ENCODE measurements around the gene PDZRN4. TPM values are rescaled to one million over a fixed set of nuclear protein-coding genes. Genes with fewer than 3 reads are reported as not detected.
A peak's percentile ranks its signal among the peaks of the same experiment; 100 is the strongest.

PDZRN4 gene
- total RNA-seq, 1 donor from 2014 or later = 0.75 TPM

- no peak for TF ChIP-seq CTCF (IDR thresholded peaks at IDR 0.05)
- Histone ChIP-seq H3K9me3 (no peaks in the 10 kb centered on the region), H3K27ac (no peak overlapping the region), H3K27me3 (no peaks in the 10 kb centered on the region), H3K36me3 (no peaks in the 10 kb centered on the region), H3K4me1 (peaks cover 7% of the 10 kb centered on the region), H3K4me3 (no peak overlapping the region)
- no peak for ATAC-seq
- intact Hi-C loops (cut with DNase I) = no loop called here
- no peak for DNase-seq
Observed at GRCh38 chr12:41511247-41511646, 323.1 kb downstream of the PDZRN4 start.

- Histone ChIP-seq H3K9me3 (no peaks in the 10 kb centered on the region), H3K36me3 (no peaks in the 10 kb centered on the region), H3K4me3 (no peak overlapping the region), H3K4me1 (peaks cover 7% of the 10 kb centered on the region), H3K27ac (no peak overlapping the region), H3K27me3 (no peaks in the 10 kb centered on the region)
- no peak for TF ChIP-seq CTCF (IDR thresholded peaks at IDR 0.05)
- intact Hi-C loops (cut with DNase I) = no loop called here
- peak; percentile 82 for ATAC-seq
- DNase-seq = no peak
Observed at GRCh38 chr12:41512497-41512896, 324.4 kb downstream of the PDZRN4 start.

GRCh38 chr12:41514021-41514777 is 326.1 kb downstream of the PDZRN4 start:
- H3K4me1 ChIP-seq = peaks cover 7% of the 10 kb centered on the region
- no peaks in the 10 kb centered on the region for H3K9me3 ChIP-seq
- intact Hi-C loops (cut with DNase I) = no loop called here
- no peak overlapping the region for H3K4me3 ChIP-seq
- no peaks in the 10 kb centered on the region for H3K36me3 ChIP-seq
- H3K27me3 ChIP-seq = no peaks in the 10 kb centered on the region
- no peak overlapping the region for H3K27ac ChIP-seq
- no peak for TF ChIP-seq CTCF (IDR thresholded peaks at IDR 0.05)
- DNase-seq (no peak), ATAC-seq (peak; percentile 74)

GRCh38 chr12:41514907-41515306 is 326.8 kb downstream of the PDZRN4 start:
- Histone ChIP-seq H3K27me3 (no peaks in the 10 kb centered on the region), H3K4me3 (no peak overlapping the region), H3K4me1 (peaks cover 7% of the 10 kb centered on the region), H3K36me3 (no peaks in the 10 kb centered on the region), H3K27ac (no peak overlapping the region), H3K9me3 (no peaks in the 10 kb centered on the region)
- DNase-seq (no peak), ATAC-seq (no peak)
- TF ChIP-seq CTCF (IDR thresholded peaks at IDR 0.05) = no peak
- intact Hi-C loops (cut with DNase I) = no loop called here

GRCh38 chr12:41515953-41516352 is 327.8 kb downstream of the PDZRN4 start:
- no peak for TF ChIP-seq CTCF (IDR thresholded peaks at IDR 0.05)
- no peak for ATAC-seq
- Histone ChIP-seq H3K27ac (no peak overlapping the region), H3K4me3 (no peak overlapping the region), H3K9me3 (no peaks in the 10 kb centered on the region), H3K4me1 (no peaks in the 10 kb centered on the region), H3K27me3 (no peaks in the 10 kb centered on the region), H3K36me3 (no peaks in the 10 kb centered on the region)
- intact Hi-C loops (cut with DNase I) = no loop called here
- DNase-seq = no peak
